SK-N-SH (cell line): ENCODE data around the gene SH3PXD2A. TPM values are rescaled to one million over a fixed set of nuclear protein-coding genes. Genes with fewer than 3 reads are reported as not detected.

Source experiments
- CTCF ChIA-PET: fragments of 300-600, 350-600 bp; formaldehyde crosslinking; extraction: SDS; loops from one replicate; lab custom pipeline; 2021; lab: Yijun Ruan, JAX
- POLR2A ChIA-PET: fragments of 350-600 bp; sonication (Branson Sonifier 250); formaldehyde crosslinking; extraction: SDS; loops from one replicate; lab custom pipeline; 2020; ENCODE audit warnings: antibody characterized with exemption, inconsistent platforms; lab: Yijun Ruan, JAX
- DNase-seq: peaks from one replicate; pipeline ENCODE4 v3.0.0; 2012
- H2AFZ ChIP-seq: fragments of 200-600 bp; sonication (generic); 2 replicates; pipeline ENCODE4 v1.8.1; 2016; ENCODE audit warnings: antibody characterized with exemption, mild to moderate bottlenecking, low read depth
- H3F3A ChIP-seq: fragments of 200-600 bp; sonication (generic); replicated peaks from 2 replicates; pipeline ENCODE3; 2016; ENCODE audit warnings: antibody characterized with exemption, mild to moderate bottlenecking; ENCODE audit not compliant: insufficient read depth
- H3K27ac ChIP-seq, 2 experiments: fragments of 200-500 bp in 1 of 2; fragments of 200-600 bp in 1 of 2; sonication (Bioruptor generic) in 1 of 2; sonication (generic), shearing (Covaris generic) in 1 of 2; 2 replicates each; pipeline versions ENCODE4 v1.5.1 to v1.6.1; 2014 to 2016; ENCODE audit warnings: low read depth in 2 of 2, inconsistent platforms in 1 of 2, low read length in 1 of 2, mild to moderate bottlenecking in 1 of 2, mixed read lengths in 1 of 2
- H3K27me3 ChIP-seq: fragments of 200-600 bp; sonication (generic), shearing (Covaris generic); 2 replicates; pipeline ENCODE4 v1.6.1; 2016; ENCODE audit warnings: mixed run types; ENCODE audit not compliant: insufficient read depth
- H3K36me3 ChIP-seq, 2 experiments: fragments of 200-500 bp in 1 of 2; fragments of 200-600 bp in 1 of 2; sonication (Bioruptor generic) in 1 of 2; sonication (generic) in 1 of 2; replicated peaks in 1 of 2; 2 replicates each; pipeline versions ENCODE3 to v1.5.1; 2014 to 2016; ENCODE audit warnings: low read length in 1 of 2, mild to moderate bottlenecking in 1 of 2; ENCODE audit not compliant: insufficient read depth in 2 of 2, control insufficient read depth in 1 of 2
- H3K4me1 ChIP-seq, 2 experiments: fragments of 200-500 bp in 1 of 2; fragments of 200-600 bp in 1 of 2; sonication (Bioruptor generic) in 1 of 2; sonication (generic), shearing (Covaris generic) in 1 of 2; 2 replicates each; pipeline versions ENCODE4 v1.5.1 to v1.6.1; 2014 to 2016; ENCODE audit warnings: low read depth in 1 of 2, low read length in 1 of 2, mixed run types in 1 of 2; ENCODE audit not compliant: insufficient read depth in 2 of 2, control insufficient read depth in 1 of 2
- H3K4me2 ChIP-seq: fragments of 200-600 bp; sonication (generic), shearing (Covaris generic); 2 replicates; pipeline ENCODE4 v1.6.1; 2017; ENCODE audit warnings: mixed run types
- H3K4me3 ChIP-seq, 2 experiments: fragments of 200-500 bp in 1 of 2; fragments of 200-600 bp in 1 of 2; sonication (Bioruptor generic) in 1 of 2; sonication (generic), shearing (Covaris generic) in 1 of 2; 2 replicates each; pipeline versions ENCODE4 v1.5.1 to v1.8.1; 2014 to 2016; ENCODE audit warnings: low read depth in 2 of 2, inconsistent platforms in 1 of 2, low read length in 1 of 2, mild to moderate bottlenecking in 1 of 2, mixed read lengths in 1 of 2, moderate library complexity in 1 of 2
- H3K79me2 ChIP-seq: fragments of 200-600 bp; sonication (generic); 2 replicates; pipeline ENCODE4 v1.8.1; 2017; ENCODE audit warnings: mild to moderate bottlenecking; ENCODE audit not compliant: insufficient read depth
- H3K9ac ChIP-seq: fragments of 200-600 bp; sonication (generic); 2 replicates; pipeline ENCODE4 v1.6.1; 2017; ENCODE audit warnings: mixed run types
- H3K9me2 ChIP-seq: fragments of 200-600 bp; sonication (generic); 2 replicates; pipeline ENCODE4 v1.6.1; 2017; ENCODE audit warnings: mixed run types
- H3K9me3 ChIP-seq: fragments of 200-600 bp; sonication (generic); 2 replicates; pipeline ENCODE4 v1.6.1; 2017; ENCODE audit warnings: mixed run types, mild to moderate bottlenecking, moderate library complexity
- H4K20me1 ChIP-seq: fragments of 200-600 bp; sonication (generic); 2 replicates; pipeline ENCODE4 v1.6.1; 2017; ENCODE audit warnings: mild to moderate bottlenecking, mixed run types; ENCODE audit not compliant: insufficient read depth
- FOSL2 ChIP-seq: IDR thresholded peaks from 2 replicates; pipeline ENCODE4 v1.4.0; 2012; ENCODE audit warnings: low read depth, mild to moderate bottlenecking, moderate library complexity, borderline replicate concordance
- FOXJ3 ChIP-seq: sonication (generic); formaldehyde crosslinking; IDR thresholded peaks from 2 replicates; pipeline ENCODE4 v1.5.1; 2020; ENCODE audit warnings: mild to moderate bottlenecking, missing genetic modification reagents
- JUND ChIP-seq: IDR thresholded peaks from 2 replicates; pipeline ENCODE4 v1.4.0; 2012
- MXI1 ChIP-seq: IDR thresholded peaks from 2 replicates; pipeline ENCODE4 v1.6.1; 2012; ENCODE audit warnings: mild to moderate bottlenecking, low read depth, low read length, improper control_type of control experiment
- NFIC ChIP-seq: IDR thresholded peaks from 2 replicates; pipeline ENCODE4 v1.4.0; 2012; ENCODE audit warnings: borderline replicate concordance
- RAD21 ChIP-seq: IDR thresholded peaks from 2 replicates; pipeline ENCODE4 v1.6.1; 2012; ENCODE audit warnings: mild to moderate bottlenecking, low read length
- RFX5 ChIP-seq: IDR thresholded peaks from 2 replicates; pipeline ENCODE4 v1.6.1; 2012; ENCODE audit warnings: mild to moderate bottlenecking, improper control_type of control experiment, low read length
- RXRA ChIP-seq: IDR thresholded peaks from 2 replicates; pipeline ENCODE4 v1.4.0; 2012; ENCODE audit warnings: low read depth, mild to moderate bottlenecking, borderline replicate concordance
- SIN3A ChIP-seq: IDR thresholded peaks from 2 replicates; pipeline ENCODE4 v1.6.1; 2012; ENCODE audit warnings: low read depth, mild to moderate bottlenecking, low read length, moderate library complexity, borderline replicate concordance
- YY1 ChIP-seq: IDR thresholded peaks from 2 replicates; pipeline ENCODE4 v1.4.0; 2012; ENCODE audit warnings: low read depth, mild to moderate bottlenecking
- WGBS: methylation state at CpG from one replicate; pipeline ENCODE4 v1.1.6; 2017; ENCODE audit warnings: low lambda C conversion rate; 5-methylcytosine and 5-hydroxymethylcytosine counted together
- polyA plus RNA-seq, 3 experiments: library from polyadenylated mRNA; depleted of rRNA; stranded (reverse); fragments of >200 nt; gene quantifications; 2 replicates each; pipeline ENCODE4 v1.2.3, GENCODE V29; 2012
- TF ChIP-seq, protein P1 (sequence below): IDR thresholded peaks from 2 replicates; pipeline ENCODE4 v1.6.1; 2012; ENCODE audit warnings: mild to moderate bottlenecking, low read depth, low read length, moderate library complexity

SH3PXD2A gene
- polyA plus RNA-seq, 1 of the 3 experiments (the other 2 are of a cell fraction): 2.5 TPM

GRCh38 chr10:103676058-103676785 is 179.2 kb downstream of the SH3PXD2A start:
- H3K36me3 ChIP-seq: no peaks in the 10 kb centered on the region
- H3K9ac ChIP-seq: peak overlapping the region; percentile 29; the same call in 1 of the 2 replicates
- H2AFZ ChIP-seq: no peak overlapping the region
- H4K20me1 ChIP-seq: no peaks in the 10 kb centered on the region
- H3K79me2 ChIP-seq: no peaks in the 10 kb centered on the region
- H3K4me2 ChIP-seq: peak overlapping the region; percentile 39
- H3K27ac ChIP-seq: peak overlapping the region in 1 of 2 experiments; percentile 70; a peak in 2 of 4 replicates
- peaks cover 7% of the 10 kb centered on the region for H3F3A ChIP-seq
- H3K4me1 ChIP-seq: peaks cover 0 to 22% of the 10 kb centered on the region in 2 experiments; a peak in 1 of 4 replicates
- ChIA-PET CTCF (interaction anchor here (1.8 to 3.2 kb wide), 2 partner anchors 10 kb away, joined by 7 to 14 read pairs; no protein-coding TSS in a partner anchor), POLR2A (no interaction called here)
- no peak for TF ChIP-seq JUND
- no peak for TF ChIP-seq RAD21
- no peak for TF ChIP-seq FOSL2
- TF ChIP-seq NFIC: no peak
- no peak for TF ChIP-seq FOXJ3 (CRISPR knock-in tag)
- no peak for TF ChIP-seq SIN3A
- TF ChIP-seq YY1: no peak
- TF ChIP-seq MXI1: no peak
- H3K9me2 ChIP-seq: no peaks in the 10 kb centered on the region
- no peak for DNase-seq
- 89% methylated on average over 7 of the region's 7 CpGs for WGBS
- no peak overlapping the region for H3K4me3 ChIP-seq
- H3K9me3 ChIP-seq: no peaks in the 10 kb centered on the region
- H3K27me3 ChIP-seq: no peaks in the 10 kb centered on the region

GRCh38 chr10:103673606-103674005 is 181.8 kb downstream of the SH3PXD2A start:
- TF ChIP-seq, protein P1, sequence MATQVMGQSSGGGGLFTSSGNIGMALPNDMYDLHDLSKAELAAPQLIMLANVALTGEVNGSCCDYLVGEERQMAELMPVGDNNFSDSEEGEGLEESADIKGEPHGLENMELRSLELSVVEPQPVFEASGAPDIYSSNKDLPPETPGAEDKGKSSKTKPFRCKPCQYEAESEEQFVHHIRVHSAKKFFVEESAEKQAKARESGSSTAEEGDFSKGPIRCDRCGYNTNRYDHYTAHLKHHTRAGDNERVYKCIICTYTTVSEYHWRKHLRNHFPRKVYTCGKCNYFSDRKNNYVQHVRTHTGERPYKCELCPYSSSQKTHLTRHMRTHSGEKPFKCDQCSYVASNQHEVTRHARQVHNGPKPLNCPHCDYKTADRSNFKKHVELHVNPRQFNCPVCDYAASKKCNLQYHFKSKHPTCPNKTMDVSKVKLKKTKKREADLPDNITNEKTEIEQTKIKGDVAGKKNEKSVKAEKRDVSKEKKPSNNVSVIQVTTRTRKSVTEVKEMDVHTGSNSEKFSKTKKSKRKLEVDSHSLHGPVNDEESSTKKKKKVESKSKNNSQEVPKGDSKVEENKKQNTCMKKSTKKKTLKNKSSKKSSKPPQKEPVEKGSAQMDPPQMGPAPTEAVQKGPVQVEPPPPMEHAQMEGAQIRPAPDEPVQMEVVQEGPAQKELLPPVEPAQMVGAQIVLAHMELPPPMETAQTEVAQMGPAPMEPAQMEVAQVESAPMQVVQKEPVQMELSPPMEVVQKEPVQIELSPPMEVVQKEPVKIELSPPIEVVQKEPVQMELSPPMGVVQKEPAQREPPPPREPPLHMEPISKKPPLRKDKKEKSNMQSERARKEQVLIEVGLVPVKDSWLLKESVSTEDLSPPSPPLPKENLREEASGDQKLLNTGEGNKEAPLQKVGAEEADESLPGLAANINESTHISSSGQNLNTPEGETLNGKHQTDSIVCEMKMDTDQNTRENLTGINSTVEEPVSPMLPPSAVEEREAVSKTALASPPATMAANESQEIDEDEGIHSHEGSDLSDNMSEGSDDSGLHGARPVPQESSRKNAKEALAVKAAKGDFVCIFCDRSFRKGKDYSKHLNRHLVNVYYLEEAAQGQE: no peak
- TF ChIP-seq RFX5: no peak
- TF ChIP-seq RXRA: no peak
- TF ChIP-seq NFIC: no peak
- 76% methylated on average over 3 of the region's 3 CpGs for WGBS
- H3K9me2 ChIP-seq: no peaks in the 10 kb centered on the region

More at GRCh38 chr10:103673606-103674005, 181.8 kb downstream of the SH3PXD2A start:
- Histone ChIP-seq H3K36me3 (no peaks in the 10 kb centered on the region), H3K27me3 (no peaks in the 10 kb centered on the region), H4K20me1 (no peaks in the 10 kb centered on the region), H3K9me3 (no peaks in the 10 kb centered on the region), H3K4me1 (peaks cover 0 to 10% of the 10 kb centered on the region in 2 experiments; a peak in 1 of 4 replicates), H3K4me2 (no peak overlapping the region), H3F3A (peaks cover 4% of the 10 kb centered on the region), H3K4me3 (no peak overlapping the region), H3K79me2 (no peaks in the 10 kb centered on the region), H2AFZ (no peak overlapping the region), H3K9ac (no peak overlapping the region), H3K27ac (no peak overlapping the region)
- DNase-seq: no peak
- POLR2A ChIA-PET: no interaction called here
- CTCF ChIA-PET: interaction anchor here (3.2 kb wide), 1 partner anchor 12 kb away, joined by 14 read pairs; no protein-coding TSS in a partner anchor
